GM12875 (cell line): Measurements from ENCODE around the gene SLC44A2.

Experiments used
- H3K4me3 ChIP-seq: one replicate; pipeline ENCODE4 v1.5.1; 2011; ENCODE audit warnings: low read depth, low read length, control low read depth
- CTCF ChIP-seq: IDR thresholded peaks from 2 replicates; pipeline ENCODE4 v1.5.1; 2011; ENCODE audit warnings: low read depth, mild to moderate bottlenecking, control low read depth, inconsistent platforms, low read length, moderate library complexity, borderline replicate concordance; ENCODE audit not compliant: insufficient read depth

SLC44A2 gene

GRCh38 chr19:10641248-10641647, 15.9 kb downstream of the SLC44A2 start:
- no peak overlapping the region for H3K4me3 ChIP-seq
- no peak for TF ChIP-seq CTCF

GRCh38 chr19:10642473-10643171, 17.3 kb downstream of the SLC44A2 start:
- H3K4me3 ChIP-seq: no peak overlapping the region
- TF ChIP-seq CTCF: no peak

GRCh38 chr19:10643172-10643967, 18.0 kb downstream of the SLC44A2 start:
- H3K4me3 ChIP-seq: no peak overlapping the region
- no peak for TF ChIP-seq CTCF

- no peak overlapping the region for H3K4me3 ChIP-seq
- no peak for TF ChIP-seq CTCF
Observed at GRCh38 chr19:10643968-10644259, 18.6 kb downstream of the SLC44A2 start.

GRCh38 chr19:10644260-10645007, 19.1 kb downstream of the SLC44A2 start:
- TF ChIP-seq CTCF: peak; percentile 88
- no peak overlapping the region for H3K4me3 ChIP-seq

- no peak for TF ChIP-seq CTCF
- H3K4me3 ChIP-seq: no peak overlapping the region
Observed at GRCh38 chr19:10646456-10647159, 21.3 kb downstream of the SLC44A2 start.
